SK-N-DZ (cell line): ENCODE data around the gene GFI1B.
"Not testable (repeated sequence)": the region's sequence is repeated elsewhere in the genome, so short reads cannot be mapped to it uniquely, and the experiment has no call there.

Experiments used
- DNase-seq: peaks from one replicate; pipeline ENCODE4 v3.0.0-alpha.2; 2015; ENCODE audit warnings: low spot score

Gene GFI1B

GRCh38 chr9:132990781-132991180 lies 12.3 kb downstream of the GFI1B start:
- DNase-seq = no peak

GRCh38 chr9:132991351-132992300 lies 13.1 kb downstream of the GFI1B start:
- no peak for DNase-seq

GRCh38 chr9:132993511-132993939 lies 15.0 kb downstream of the GFI1B start:
- DNase-seq = no peak

GRCh38 chr9:132994410-132995120 lies 16.1 kb downstream of the GFI1B start:
- no peak for DNase-seq

GRCh38 chr9:132995121-132995420 lies 16.6 kb downstream of the GFI1B start:
- no peak for DNase-seq

- DNase-seq = no peak
These were observed 17.4 kb downstream of the GFI1B start for GRCh38 chr9:132995879-132996278.

- DNase-seq = no peak
These were observed 18.0 kb downstream of the GFI1B start for GRCh38 chr9:132996526-132996925.

- no peak for DNase-seq
These were observed 19.1 kb downstream of the GFI1B start for GRCh38 chr9:132997591-132997990.

GRCh38 chr9:132998221-132998620 lies 19.7 kb downstream of the GFI1B start:
- DNase-seq = not testable (repeated sequence)

- no peak for DNase-seq
These were observed 20.5 kb downstream of the GFI1B start for GRCh38 chr9:132998831-132999635.

- DNase-seq = no peak
These were observed 23.9 kb downstream of the GFI1B start for GRCh38 chr9:133002147-133003070.

- no peak for DNase-seq
These were observed 24.6 kb downstream of the GFI1B start for GRCh38 chr9:133003071-133003461.

- no peak for DNase-seq
These were observed 25.2 kb downstream of the GFI1B start for GRCh38 chr9:133003671-133004090.

- no peak for DNase-seq
These were observed 25.9 kb downstream of the GFI1B start for GRCh38 chr9:133004091-133004998.

GRCh38 chr9:133004999-133005760 lies 26.7 kb downstream of the GFI1B start:
- DNase-seq = no peak

- DNase-seq = no peak
These were observed 27.5 kb downstream of the GFI1B start for GRCh38 chr9:133005957-133006356.

- DNase-seq = no peak
These were observed 28.3 kb downstream of the GFI1B start for GRCh38 chr9:133006731-133007352.

GRCh38 chr9:133008406-133008805 lies 29.9 kb downstream of the GFI1B start:
- no peak for DNase-seq

- DNase-seq = no peak
These were observed 30.3 kb downstream of the GFI1B start for GRCh38 chr9:133008824-133009223.
